PC-9 (cell line): ENCODE results near the gene RFTN1. TPM values are rescaled to one million over a fixed set of nuclear protein-coding genes. Genes with fewer than 3 reads are reported as not detected.

Source experiments
- BruUV-seq: library from RNA; stranded (reverse); fragments of 400-500 nt; replicated peaks from 2 replicates; lab custom pipeline; 2021; lab: Mats Ljungman, UMichigan
- CTCF ChIA-PET: fragments of 300-600 bp; sonication (Branson Sonifier 250); formaldehyde crosslinking; loops from one replicate; lab custom pipeline; 2022; ENCODE audit warnings: antibody characterized with exemption; lab: Charles Lee
- POLR2A ChIA-PET: fragments of 300-600 bp; sonication (Branson Sonifier 250); formaldehyde crosslinking; loops from one replicate; lab custom pipeline; 2022; ENCODE audit warnings: antibody characterized with exemption; ENCODE audit not compliant: unreplicated experiment; lab: Charles Lee
- DNase-seq, 2 experiments: peaks; one replicate each; pipeline versions ENCODE4 v3.0.0 to v3.0.0-alpha.2; 2015 to 2022; ENCODE audit warnings: mixed read lengths in 1 of 2
- H2AFZ ChIP-seq: fragments of 200-600 bp; sonication (generic); 2 replicates; pipeline ENCODE4 v1.8.1; 2017; ENCODE audit warnings: antibody characterized with exemption
- H3F3A ChIP-seq: fragments of 200-600 bp; sonication (generic); 2 replicates; pipeline ENCODE4 v1.8.1; 2017; ENCODE audit warnings: antibody characterized with exemption, mild to moderate bottlenecking, low read depth; ENCODE audit not compliant: insufficient read depth
- H3K27ac ChIP-seq: fragments of 200-600 bp; sonication (generic); 2 replicates; pipeline ENCODE4 v1.6.1; 2016; ENCODE audit warnings: mixed run types
- H3K27me3 ChIP-seq: fragments of 200-600 bp; sonication (generic); 2 replicates; pipeline ENCODE4 v1.6.1; 2016; ENCODE audit warnings: low read depth, mixed run types; ENCODE audit not compliant: insufficient read depth
- H3K36me3 ChIP-seq: fragments of 200-600 bp; sonication (generic); 2 replicates; pipeline ENCODE4 v1.6.1; 2016; ENCODE audit warnings: low read depth, mixed run types
- H3K4me1 ChIP-seq: fragments of 200-600 bp; sonication (generic); replicated peaks from 2 replicates; pipeline ENCODE4 v1.6.1; 2016; ENCODE audit warnings: mixed run types; ENCODE audit not compliant: insufficient read depth
- H3K4me2 ChIP-seq: fragments of 200-600 bp; sonication (generic); 2 replicates; pipeline ENCODE4 v1.6.1; 2017; ENCODE audit warnings: mixed run types
- H3K4me3 ChIP-seq: fragments of 200-600 bp; sonication (generic); 2 replicates; pipeline ENCODE4 v1.6.1; 2016; ENCODE audit warnings: mixed run types
- H3K79me2 ChIP-seq: fragments of 200-600 bp; sonication (generic); 2 replicates; pipeline ENCODE4 v1.6.1; 2017; ENCODE audit warnings: low read depth, mixed run types
- H3K9me2 ChIP-seq: fragments of 200-600 bp; sonication (generic); 2 replicates; pipeline ENCODE4 v1.8.1; 2017; ENCODE audit warnings: mild to moderate bottlenecking; ENCODE audit not compliant: insufficient read depth
- H3K9me3 ChIP-seq: fragments of 200-600 bp; sonication (generic); 2 replicates; pipeline ENCODE4 v1.8.1; 2016; ENCODE audit warnings: low read depth; ENCODE audit not compliant: insufficient read depth
- H4K20me1 ChIP-seq: fragments of 200-600 bp; sonication (generic); 2 replicates; pipeline ENCODE4 v1.8.1; 2017; ENCODE audit not compliant: insufficient read depth
- CTCF ChIP-seq: fragments of 200-600 bp; sonication (generic); conservative IDR thresholded peaks from 2 replicates; pipeline ENCODE4 v1.6.1; 2017; ENCODE audit warnings: mixed run types, antibody characterized with exemption, mild to moderate bottlenecking, moderate library complexity
- EZH2 ChIP-seq: fragments of 200-600 bp; sonication (generic); IDR thresholded peaks from 2 replicates; pipeline ENCODE4 v1.8.0; 2017; ENCODE audit warnings: antibody characterized with exemption, low read depth
- intact Hi-C: fragments of 100-400 bp; cut with micrococcal nuclease; formaldehyde crosslinking; loops from one replicate; pipeline ENCODE4 v1.10.0; 2022; ENCODE audit not compliant: unreplicated experiment
- total RNA-seq: library from RNA; stranded (reverse); gene quantifications from 2 replicates; pipeline ENCODE4 v1.2.3, GENCODE V29; 2021

Gene RFTN1
- total RNA-seq, 1 experiment from 2014 or later, result 0.41 TPM

- H2AFZ ChIP-seq, result no peak overlapping the region
- TF ChIP-seq CTCF (no peak), EZH2 (no peak)
- H3K27me3 ChIP-seq, result peaks cover 12% of the 10 kb centered on the region
- no peaks in the 10 kb centered on the region for H3K9me2 ChIP-seq
- intact Hi-C loops, result no loop called here
- H4K20me1 ChIP-seq, result no peaks in the 10 kb centered on the region
- H3K79me2 ChIP-seq, result no peaks in the 10 kb centered on the region
- POLR2A ChIA-PET, result no interaction called here
- no peak overlapping the region for H3K27ac ChIP-seq
- H3K4me2 ChIP-seq, result no peak overlapping the region
- no peaks in the 10 kb centered on the region for H3K36me3 ChIP-seq
- no peaks in the 10 kb centered on the region for H3F3A ChIP-seq
- no peaks in the 10 kb centered on the region for H3K9me3 ChIP-seq
- no peak overlapping the region for H3K4me3 ChIP-seq
- BruUV-seq, result no TSS peak
- DNase-seq, result no peak
- CTCF ChIA-PET, result no interaction called here
- H3K4me1 ChIP-seq, result no peaks in the 10 kb centered on the region
Observed at GRCh38 chr3:16460886-16461285, 52.6 kb downstream of the RFTN1 start.

- no peaks in the 10 kb centered on the region for H3K9me3 ChIP-seq
- intact Hi-C loops, result no loop called here
- BruUV-seq, result no TSS peak
- no peak overlapping the region for H3K4me3 ChIP-seq
- no peaks in the 10 kb centered on the region for H3F3A ChIP-seq
- H3K27me3 ChIP-seq, result peaks cover 13% of the 10 kb centered on the region
- no peaks in the 10 kb centered on the region for H3K9me2 ChIP-seq
- H3K36me3 ChIP-seq, result no peaks in the 10 kb centered on the region
- no peaks in the 10 kb centered on the region for H3K79me2 ChIP-seq
- ChIA-PET CTCF (no interaction called here), POLR2A (no interaction called here)
- H4K20me1 ChIP-seq, result no peaks in the 10 kb centered on the region
- H3K4me1 ChIP-seq, result no peaks in the 10 kb centered on the region
- no peak overlapping the region for H2AFZ ChIP-seq
- no peak for DNase-seq
- no peak overlapping the region for H3K4me2 ChIP-seq
- TF ChIP-seq CTCF, result no peak
- no peak for TF ChIP-seq EZH2
- H3K27ac ChIP-seq, result no peak overlapping the region
Observed at GRCh38 chr3:16460273-16460672, 53.2 kb downstream of the RFTN1 start.

GRCh38 chr3:16456784-16457415 lies 56.6 kb downstream of the RFTN1 start:
- no peak overlapping the region for H3K4me2 ChIP-seq

More at GRCh38 chr3:16456784-16457415, 56.6 kb downstream of the RFTN1 start:
- no TSS peak for BruUV-seq
- H3K27me3 ChIP-seq, result peaks cover 23% of the 10 kb centered on the region
- no peaks in the 10 kb centered on the region for H3K4me1 ChIP-seq
- no peaks in the 10 kb centered on the region for H3F3A ChIP-seq
- no peaks in the 10 kb centered on the region for H4K20me1 ChIP-seq
- H3K79me2 ChIP-seq, result no peaks in the 10 kb centered on the region
- no peaks in the 10 kb centered on the region for H3K9me2 ChIP-seq
- DNase-seq, result no peak
- H3K4me3 ChIP-seq, result no peak overlapping the region
- no peak overlapping the region for H2AFZ ChIP-seq
- intact Hi-C loops, result no loop called here
- ChIA-PET CTCF (no interaction called here), POLR2A (no interaction called here)
- TF ChIP-seq EZH2, result no peak
- TF ChIP-seq CTCF, result no peak
- no peaks in the 10 kb centered on the region for H3K36me3 ChIP-seq
- no peaks in the 10 kb centered on the region for H3K9me3 ChIP-seq
- no peak overlapping the region for H3K27ac ChIP-seq
